ENCODE measurements around the gene C12orf56. TPM values are rescaled to one million over a fixed set of nuclear protein-coding genes. Genes with fewer than 3 reads are reported as not detected.

C12orf56 gene
- total RNA-seq, 2 experiments from 2014 or later: not detected

DNA sequence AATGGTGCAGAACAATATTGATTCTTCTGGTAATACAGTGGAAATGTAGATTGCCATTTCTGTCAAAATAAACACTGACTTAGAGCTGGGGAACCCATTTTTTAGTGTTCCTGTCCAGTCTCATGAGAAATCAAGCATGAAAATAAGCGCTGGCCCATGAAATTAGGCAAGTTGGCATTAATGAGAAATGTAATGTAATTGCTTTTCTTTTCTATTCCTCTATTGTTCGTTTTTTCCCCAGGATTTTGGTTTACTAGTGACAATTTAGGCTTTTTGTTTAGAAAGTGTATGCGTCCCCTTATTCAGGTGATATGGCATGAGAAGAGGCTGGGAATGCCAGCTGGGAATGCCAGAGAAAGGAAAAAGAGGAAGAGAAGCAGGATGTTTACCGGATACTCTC lies 104.0 kb downstream of the C12orf56 start:
- intact Hi-C loops (cut with micrococcal nuclease): no loop called here
- POLR2A ChIA-PET: no interaction called here

DNA sequence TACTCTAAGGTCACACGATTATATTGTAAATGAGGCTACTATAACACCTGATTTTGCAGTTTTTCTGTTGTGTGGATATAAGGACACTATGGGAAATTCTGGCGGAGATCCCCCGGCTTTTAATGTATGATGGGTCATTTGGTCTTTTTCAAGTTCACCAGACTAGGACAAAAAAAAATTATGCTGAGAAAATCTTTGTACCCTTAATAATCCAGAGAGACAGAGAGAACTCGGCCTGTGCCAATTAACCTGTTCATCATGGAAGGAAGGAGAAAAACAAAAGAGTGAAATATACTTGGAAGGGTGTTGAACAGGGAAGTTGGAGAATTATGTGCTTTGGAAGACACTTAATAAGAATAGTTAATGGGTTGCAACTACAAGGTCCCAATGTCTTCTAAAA lies 106.3 kb downstream of the C12orf56 start:
- Mint-ChIP-seq H3K9me3 (no peaks in the 10 kb centered on the region), H3K27me3 (no peaks in the 10 kb centered on the region), H3K36me3 (ENCODE audit: low read depth) (no peaks in the 10 kb centered on the region), H3K4me1 (ENCODE audit: low read depth) (no peaks in the 10 kb centered on the region), H3K4me3 (no peak overlapping the region), H3K27ac (no peak overlapping the region)
- DNase-seq: no peak
- ATAC-seq: no peak
- CTCF ChIA-PET: no interaction called here
- POLR2A ChIA-PET: no interaction called here
- intact Hi-C loops (cut with micrococcal nuclease): no loop called here
- TF ChIP-seq, protein P1, sequence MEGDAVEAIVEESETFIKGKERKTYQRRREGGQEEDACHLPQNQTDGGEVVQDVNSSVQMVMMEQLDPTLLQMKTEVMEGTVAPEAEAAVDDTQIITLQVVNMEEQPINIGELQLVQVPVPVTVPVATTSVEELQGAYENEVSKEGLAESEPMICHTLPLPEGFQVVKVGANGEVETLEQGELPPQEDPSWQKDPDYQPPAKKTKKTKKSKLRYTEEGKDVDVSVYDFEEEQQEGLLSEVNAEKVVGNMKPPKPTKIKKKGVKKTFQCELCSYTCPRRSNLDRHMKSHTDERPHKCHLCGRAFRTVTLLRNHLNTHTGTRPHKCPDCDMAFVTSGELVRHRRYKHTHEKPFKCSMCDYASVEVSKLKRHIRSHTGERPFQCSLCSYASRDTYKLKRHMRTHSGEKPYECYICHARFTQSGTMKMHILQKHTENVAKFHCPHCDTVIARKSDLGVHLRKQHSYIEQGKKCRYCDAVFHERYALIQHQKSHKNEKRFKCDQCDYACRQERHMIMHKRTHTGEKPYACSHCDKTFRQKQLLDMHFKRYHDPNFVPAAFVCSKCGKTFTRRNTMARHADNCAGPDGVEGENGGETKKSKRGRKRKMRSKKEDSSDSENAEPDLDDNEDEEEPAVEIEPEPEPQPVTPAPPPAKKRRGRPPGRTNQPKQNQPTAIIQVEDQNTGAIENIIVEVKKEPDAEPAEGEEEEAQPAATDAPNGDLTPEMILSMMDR (IDR thresholded peaks at IDR 0.05): no peak

More for the DNA sequence above, 104.0 kb downstream of the C12orf56 start:
- no peak for ATAC-seq
- Mint-ChIP-seq H3K4me1 (ENCODE audit: low read depth) (no peaks in the 10 kb centered on the region), H3K27ac (no peak overlapping the region), H3K27me3 (no peaks in the 10 kb centered on the region), H3K9me3 (no peaks in the 10 kb centered on the region), H3K36me3 (ENCODE audit: low read depth) (no peaks in the 10 kb centered on the region), H3K4me3 (no peak overlapping the region)
- TF ChIP-seq, protein P1 (IDR thresholded peaks at IDR 0.05): no peak
- CTCF ChIA-PET: no interaction called here
- DNase-seq: no peak

DNA sequence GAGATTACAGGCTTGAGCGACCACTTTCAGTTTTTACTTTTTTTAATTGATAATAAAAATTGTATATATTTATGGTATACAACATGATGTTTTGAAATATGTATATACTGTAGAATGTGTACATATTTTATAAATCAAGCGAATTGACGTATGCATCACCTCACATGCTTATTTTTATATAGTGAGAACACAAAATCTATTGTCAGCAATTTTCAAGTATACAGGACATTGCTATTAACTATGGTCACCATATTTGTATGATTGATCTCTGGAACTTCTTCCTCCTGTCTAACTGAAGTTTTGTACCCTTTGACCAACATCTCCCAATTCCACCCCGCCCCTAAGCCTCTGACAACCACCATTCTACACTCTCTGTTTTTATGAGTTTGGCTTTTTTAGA lies 112.1 kb downstream of the C12orf56 start:
- DNase-seq: no peak
- TF ChIP-seq, protein P1 (IDR thresholded peaks at IDR 0.05): no peak
- no peak for ATAC-seq
- H3K4me3 Mint-ChIP-seq: no peak overlapping the region
- intact Hi-C loops (cut with micrococcal nuclease): loop anchor here (10.0 kb wide), 1 partner anchor 116 kb away; the partner anchor contains the start of gene C12orf56
- peaks cover 3% of the 10 kb centered on the region for H3K27me3 Mint-ChIP-seq
- ChIA-PET CTCF (no interaction called here), POLR2A (no interaction called here)
- H3K27ac Mint-ChIP-seq: no peak overlapping the region
- H3K36me3 Mint-ChIP-seq (ENCODE audit: low read depth): no peaks in the 10 kb centered on the region
- peaks cover 3% of the 10 kb centered on the region for H3K9me3 Mint-ChIP-seq
- no peaks in the 10 kb centered on the region for H3K4me1 Mint-ChIP-seq (ENCODE audit: low read depth)

DNA sequence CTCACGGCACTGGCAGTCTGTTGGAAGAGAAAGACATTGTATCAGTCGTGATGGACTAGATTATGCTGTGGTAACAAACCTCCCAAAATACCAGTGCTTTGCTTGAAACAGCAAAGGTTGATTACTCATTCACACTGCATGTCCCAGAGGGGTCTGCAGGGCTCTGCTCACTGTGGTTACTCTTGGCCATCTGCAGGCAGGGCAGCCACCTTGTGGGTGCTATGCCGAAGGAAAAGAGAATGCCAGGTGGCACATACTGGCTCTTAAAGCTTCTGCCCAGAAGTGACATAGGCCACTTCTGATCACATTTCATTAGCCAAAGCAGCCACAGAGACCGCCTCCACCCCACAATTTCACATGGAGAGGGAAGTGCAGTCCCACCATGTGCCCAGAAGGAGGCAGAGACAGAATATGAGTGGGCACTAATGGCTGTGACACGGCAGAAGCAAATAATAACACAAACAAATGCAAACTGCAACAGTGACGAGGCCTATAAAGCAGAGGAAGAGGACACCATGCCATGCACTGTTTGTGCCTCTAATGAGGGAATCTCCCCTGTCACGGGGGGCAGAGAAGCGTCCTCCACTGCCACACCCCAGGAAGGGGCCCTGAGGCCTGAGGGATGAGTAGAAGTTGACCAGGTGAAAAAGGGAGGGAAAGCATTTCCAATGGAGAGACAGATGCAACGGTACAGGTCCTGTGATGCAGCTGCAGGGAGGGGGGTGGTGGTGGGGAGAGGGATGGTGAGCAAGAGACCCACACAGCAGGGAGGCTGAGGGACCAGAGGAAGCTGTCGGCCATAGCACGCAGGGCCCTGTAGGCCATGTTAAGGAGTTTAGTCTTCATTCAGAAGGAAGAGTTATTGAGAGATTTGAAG lies 116.8 kb downstream of the C12orf56 start:
- DNase-seq (peak; percentile 34), ATAC-seq (peak; percentile 70)
- ChIA-PET POLR2A (no interaction called here), CTCF (interaction anchor here (0.6 to 1.7 kb wide), 2 partner anchors 12 to 55 kb away, joined by 3 to 5 read pairs; no protein-coding TSS in a partner anchor)
- Mint-ChIP-seq H3K27ac (no peak overlapping the region), H3K27me3 (peaks cover 3% of the 10 kb centered on the region), H3K9me3 (peaks cover 3% of the 10 kb centered on the region), H3K4me1 (ENCODE audit: low read depth) (no peaks in the 10 kb centered on the region), H3K4me3 (no peak overlapping the region), H3K36me3 (ENCODE audit: low read depth) (no peaks in the 10 kb centered on the region)
- TF ChIP-seq, protein P1 (IDR thresholded peaks at IDR 0.05): peak; percentile 34
- intact Hi-C loops (cut with micrococcal nuclease): loop anchor here (10.0 kb wide), 1 partner anchor 121 kb away; the partner anchor contains the start of gene C12orf56

DNA sequence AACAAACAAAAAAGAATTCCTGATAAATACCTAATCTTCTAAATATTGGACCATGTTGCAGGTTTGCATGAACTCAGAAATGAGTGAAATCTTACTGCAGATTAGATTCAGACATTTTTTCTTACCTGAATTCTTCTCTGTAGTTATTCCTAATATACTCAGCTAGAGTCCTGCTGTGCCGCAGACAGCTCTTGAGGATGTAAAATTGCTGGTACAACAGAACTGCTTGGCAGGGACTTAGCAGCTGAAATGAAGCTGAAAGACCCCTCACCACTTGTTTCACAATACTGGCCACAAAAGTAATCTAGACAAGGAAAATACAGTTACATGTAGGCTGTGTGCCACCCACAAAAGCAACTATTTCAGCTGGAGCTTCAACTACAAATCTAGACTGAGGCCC lies 120.1 kb downstream of the C12orf56 start:
- Mint-ChIP-seq H3K27me3 (no peaks in the 10 kb centered on the region), H3K4me1 (ENCODE audit: low read depth) (peaks cover 4% of the 10 kb centered on the region), H3K36me3 (ENCODE audit: low read depth) (no peaks in the 10 kb centered on the region), H3K4me3 (no peak overlapping the region), H3K9me3 (no peaks in the 10 kb centered on the region), H3K27ac (no peak overlapping the region)
- DNase-seq (no peak), ATAC-seq (no peak)
- intact Hi-C loops (cut with micrococcal nuclease): loop anchor here (10.0 kb wide), 1 partner anchor 124 kb away; the partner anchor contains the start of gene C12orf56
- CTCF ChIA-PET: no interaction called here
- POLR2A ChIA-PET: interaction anchor here (1.2 kb wide), 1 partner anchor 119 kb away, joined by 3 read pairs; no protein-coding TSS in a partner anchor
- TF ChIP-seq, protein P1 (IDR thresholded peaks at IDR 0.05): no peak

Measured in activated CD8-positive, alpha-beta T cell treated with anti-CD3 and anti-CD28 coated beads for 36 hours (primary cell).